ENCODE measurements around the gene CAPN1. TPM values are rescaled to one million over a fixed set of nuclear protein-coding genes. Genes with fewer than 3 reads are reported as not detected.

The CAPN1 gene
- total and polyA plus RNA-seq, 8 donors: 80.5 to 248 (median 88.0) TPM

- ATAC-seq: peak; percentile 90
- no peaks in the 10 kb centered on the region for H3K9me3 ChIP-seq
- H3K36me3 ChIP-seq: peaks cover 0 to 36% of the 10 kb centered on the region in 2 donors
- peak; percentile 92 to 96 (median 94) for DNase-seq
- TF ChIP-seq CTCF (IDR thresholded peaks at IDR 0.05): no peak
- no peaks in the 10 kb centered on the region for H3K27me3 ChIP-seq
- peak within 1 kb of the TSS; percentile 98 for H3K27ac ChIP-seq
- H3K4me3 ChIP-seq: peak within 1 kb of the TSS; percentile 84 to 98
- H3K4me1 ChIP-seq: peaks cover 16 to 32% of the 10 kb centered on the region in 2 donors
- intact Hi-C loops (cut with DNase I): no loop called here
Observed at GRCh38 chr11:65134240-65134951, 47.3 kb upstream of the CAPN1 start, which contains the start of gene SYVN1. TSS of gene SYVN1 (minus strand) at chr11:65134519. CDS start at chr11:65133601, 918 bp downstream.

DNA sequence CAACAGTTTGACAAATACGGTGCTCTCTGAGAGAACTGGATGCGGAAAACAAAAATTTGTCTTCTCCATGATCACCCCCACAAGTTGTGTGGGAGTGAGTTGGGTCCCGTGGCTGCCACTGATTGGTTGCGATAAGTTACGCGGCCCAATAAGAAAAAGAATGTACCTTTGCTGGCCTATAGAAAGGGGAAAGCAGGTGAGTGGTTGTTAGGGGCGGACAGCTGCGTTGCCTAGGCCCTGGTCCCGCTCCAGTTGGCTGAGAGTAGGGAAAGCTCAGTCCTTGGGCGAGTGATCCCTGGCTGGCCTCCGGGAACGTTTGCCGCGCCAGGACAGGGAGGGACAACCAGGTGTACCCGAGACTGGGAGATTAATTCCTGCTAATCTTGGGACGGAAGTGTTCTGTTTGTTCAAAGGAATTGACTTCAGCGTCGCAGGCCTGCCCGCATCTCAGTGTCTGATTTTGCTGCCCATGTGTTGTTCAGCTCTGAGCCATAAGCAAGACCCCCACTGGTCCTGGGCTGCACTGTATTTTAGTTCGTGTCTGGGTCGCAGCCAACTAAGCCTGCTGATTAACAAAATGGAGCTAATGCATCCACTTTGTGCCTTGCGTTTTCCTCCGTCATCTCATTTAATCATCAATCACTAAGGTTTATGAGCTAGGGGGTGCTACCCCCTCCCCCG, 46.6 kb upstream of the CAPN1 start:
- intact Hi-C loops (cut with DNase I): no loop called here
- H3K27me3 ChIP-seq: no peaks in the 10 kb centered on the region

GRCh38 chr11:65135633-65136145, 46.0 kb upstream of the CAPN1 start:
- intact Hi-C loops (cut with DNase I): no loop called here
- Histone ChIP-seq H3K36me3 (peaks cover 0 to 23% of the 10 kb centered on the region in 2 donors), H3K4me3 (peak overlapping the region; percentile 84 to 98), H3K4me1 (peaks cover 16 to 32% of the 10 kb centered on the region in 2 donors), H3K27ac (peak overlapping the region; percentile 98), H3K27me3 (no peaks in the 10 kb centered on the region), H3K9me3 (no peaks in the 10 kb centered on the region)
- TF ChIP-seq CTCF (IDR thresholded peaks at IDR 0.05): no peak
- ATAC-seq (no peak), DNase-seq (peak in 1 of 4 donors; percentile 21)

More for the DNA sequence above, 46.6 kb upstream of the CAPN1 start:
- Histone ChIP-seq H3K27ac (peak overlapping the region; percentile 98), H3K4me3 (peak overlapping the region; percentile 84 to 98), H3K9me3 (no peaks in the 10 kb centered on the region), H3K36me3 (peaks cover 0 to 29% of the 10 kb centered on the region in 2 donors), H3K4me1 (peaks cover 16 to 32% of the 10 kb centered on the region in 2 donors)
- no peak for TF ChIP-seq CTCF (IDR thresholded peaks at IDR 0.05)
- DNase-seq (peak in 3 of 4 donors; percentile 91 to 95 (median 91)), ATAC-seq (peak; percentile 89)

DNA sequence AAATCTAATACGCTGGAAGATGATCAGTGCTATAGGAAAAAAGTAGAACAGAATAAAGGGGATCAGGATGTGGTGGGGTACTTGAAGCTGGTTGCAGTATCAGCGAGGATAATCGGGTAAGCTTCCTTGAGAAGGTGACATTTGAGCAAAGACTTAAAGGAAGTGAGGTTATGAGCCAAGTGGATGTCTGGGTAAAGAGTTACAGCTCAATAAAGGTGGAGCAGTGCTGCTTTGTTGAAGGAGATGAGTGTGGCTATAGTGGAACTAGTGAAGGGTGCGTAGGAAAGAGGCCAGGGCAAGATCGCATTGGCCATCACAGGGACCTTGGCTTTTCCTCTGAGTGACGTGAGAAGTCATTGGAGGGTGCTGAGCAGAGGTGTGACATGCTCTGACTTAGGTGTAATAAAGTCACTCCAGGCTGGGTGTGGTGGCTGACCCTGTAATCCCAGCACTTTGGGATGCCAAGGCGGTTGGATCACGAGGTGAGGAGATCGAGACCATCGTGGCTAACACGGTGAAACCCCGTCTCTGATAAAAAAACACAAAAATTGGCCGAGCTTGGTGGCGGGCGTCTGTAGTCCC, 45.1 kb upstream of the CAPN1 start:
- no peak for TF ChIP-seq CTCF (IDR thresholded peaks at IDR 0.05)
- ATAC-seq (no peak), DNase-seq (no peak)
- no peaks in the 10 kb centered on the region for H3K9me3 ChIP-seq
- H3K4me1 ChIP-seq: peaks cover 16 to 32% of the 10 kb centered on the region in 2 donors
- no peak overlapping the region for H3K27ac ChIP-seq
- intact Hi-C loops (cut with DNase I): no loop called here
- no peaks in the 10 kb centered on the region for H3K27me3 ChIP-seq
- peaks cover 0 to 14% of the 10 kb centered on the region in 2 donors for H3K36me3 ChIP-seq
- H3K4me3 ChIP-seq: no peak overlapping the region

Measured in left lung (tissue), 10 donors.